Testis (tissue), 2 donors: ENCODE results near the gene PTPRCAP.

ENCODE experiments used
- CTCF ChIP-seq, 3 experiments: fragments of 450-650 bp in 2 of 3; fragments of 200-600 bp in 1 of 3; sonication (generic) in 1 of 3; IDR thresholded peaks; one replicate each; pipeline ENCODE4 v1.5.1; 2016 to 2019; ENCODE audit warnings: antibody characterized with exemption in 3 of 3, mild to moderate bottlenecking in 2 of 3, moderate library complexity in 1 of 3
- POLR2A ChIP-seq: fragments of 450-650 bp; IDR thresholded peaks from one replicate; pipeline ENCODE4 v1.6.1; 2017; ENCODE audit warnings: antibody characterized with exemption, mild to moderate bottlenecking, moderate library complexity

GRCh38 chr11:67396587-67397389, 40.7 kb downstream of the PTPRCAP start:
- no peak for TF ChIP-seq POLR2A
- no peak for TF ChIP-seq CTCF (IDR thresholded peaks at IDR 0.05)
